ENCODE results near the gene GTF2B.

DNA sequence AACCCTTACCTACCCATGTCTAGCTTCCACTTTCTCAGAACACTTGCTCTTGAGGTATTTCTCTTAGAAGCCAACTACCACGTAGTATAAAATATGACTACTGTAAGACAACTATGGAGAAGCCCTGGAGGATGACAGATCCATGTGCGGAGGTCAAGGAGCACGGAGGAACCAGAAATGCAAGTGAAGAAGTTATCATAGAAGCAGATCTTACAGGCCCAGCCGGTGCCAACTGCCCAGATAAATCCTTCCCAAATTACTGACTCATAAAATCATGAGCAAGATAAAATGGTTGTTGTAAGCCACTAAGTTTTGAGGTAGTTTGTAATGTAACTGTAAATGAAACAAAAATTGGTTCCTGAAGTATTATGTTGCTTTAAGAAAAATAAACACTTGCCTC, 12.6 kb downstream of the GTF2B start:
- TF ChIP-seq POLR2AphosphoS5 (IDR thresholded peaks at IDR 0.05; ENCODE audit: low read depth, low read length) (no peak), TAF1 (IDR thresholded peaks at IDR 0.05; ENCODE audit: borderline replicate concordance, insufficient read depth, low read length) (no peak), REST (IDR thresholded peaks at IDR 0.05; ENCODE audit: insufficient read depth in 1 of 2, low read depth in 2 of 2, low read length in 2 of 2) (no peak), SIN3A (IDR thresholded peaks at IDR 0.05; ENCODE audit: borderline replicate concordance, insufficient read depth, low read length) (no peak)

All from PFSK-1 (cell line).